D721Med (cell line): Measurements from ENCODE around the gene PSEN2.

ENCODE experiments used
- DNase-seq: peaks from one replicate; pipeline ENCODE4 v3.0.0; 2011; ENCODE audit warnings: low spot score; ENCODE audit not compliant: insufficient read length
- FAIRE-seq: peaks from 2 replicates; lab custom pipeline; 2011; peaks lifted over from hg19 to GRCh38; lab: Jason Lieb, UNC
- CTCF ChIP-seq: IDR thresholded peaks from 2 replicates; pipeline ENCODE4 v1.5.1; 2012; ENCODE audit warnings: mild to moderate bottlenecking, control low read depth; ENCODE audit not compliant: insufficient read depth; ENCODE audit errors: missing control alignments

Gene PSEN2

DNA sequence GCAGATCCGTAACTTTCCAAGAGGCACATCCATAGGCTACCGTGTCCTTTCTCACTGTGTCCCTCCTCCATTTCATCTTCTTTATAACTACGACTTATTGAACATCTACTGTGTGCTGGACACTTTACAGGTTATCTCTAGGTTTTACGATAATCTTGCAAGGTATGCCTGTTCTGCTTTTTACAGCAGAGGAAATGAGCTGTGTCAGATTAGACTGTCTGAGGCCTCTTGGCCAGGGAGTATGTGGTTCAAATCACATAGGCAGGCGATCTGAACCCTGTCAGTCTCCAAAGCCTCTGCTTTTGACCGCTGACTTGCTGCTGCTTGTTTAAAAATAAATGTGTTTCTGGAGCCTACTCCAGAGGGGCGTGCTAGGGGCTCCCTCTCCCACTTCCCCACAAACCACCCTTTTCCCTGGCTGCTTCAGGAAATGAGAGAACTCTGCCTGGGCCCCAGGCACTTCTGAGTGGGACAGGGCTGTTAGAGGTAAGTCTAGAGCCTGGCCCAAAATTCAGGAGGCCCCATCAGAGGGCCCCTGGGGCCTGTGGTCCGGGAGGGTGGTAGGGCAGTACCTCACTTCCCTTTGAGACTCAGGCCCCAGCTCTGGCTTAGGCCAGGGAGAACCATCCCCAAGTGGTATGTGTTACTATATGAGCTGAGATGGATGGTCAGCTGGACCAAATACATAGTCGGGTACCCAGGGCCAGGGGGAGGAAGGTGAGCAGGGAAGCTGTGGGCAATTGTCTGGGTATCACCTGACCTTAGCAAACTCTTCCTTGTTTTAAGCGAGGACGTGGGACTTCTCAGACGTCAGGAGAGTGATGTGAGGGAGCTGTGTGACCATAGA, 4.4 kb downstream of the PSEN2 start:
- FAIRE-seq (no peak), DNase-seq (no peak)
- TF ChIP-seq CTCF, result no peak

GRCh38 chr1:226875641-226876295, 5.4 kb downstream of the PSEN2 start:
- DNase-seq, result no peak
- TF ChIP-seq CTCF, result no peak
- FAIRE-seq, result no peak

GRCh38 chr1:226877669-226878068, 7.3 kb downstream of the PSEN2 start:
- no peak for TF ChIP-seq CTCF
- no peak for DNase-seq
- FAIRE-seq, result no peak

DNA sequence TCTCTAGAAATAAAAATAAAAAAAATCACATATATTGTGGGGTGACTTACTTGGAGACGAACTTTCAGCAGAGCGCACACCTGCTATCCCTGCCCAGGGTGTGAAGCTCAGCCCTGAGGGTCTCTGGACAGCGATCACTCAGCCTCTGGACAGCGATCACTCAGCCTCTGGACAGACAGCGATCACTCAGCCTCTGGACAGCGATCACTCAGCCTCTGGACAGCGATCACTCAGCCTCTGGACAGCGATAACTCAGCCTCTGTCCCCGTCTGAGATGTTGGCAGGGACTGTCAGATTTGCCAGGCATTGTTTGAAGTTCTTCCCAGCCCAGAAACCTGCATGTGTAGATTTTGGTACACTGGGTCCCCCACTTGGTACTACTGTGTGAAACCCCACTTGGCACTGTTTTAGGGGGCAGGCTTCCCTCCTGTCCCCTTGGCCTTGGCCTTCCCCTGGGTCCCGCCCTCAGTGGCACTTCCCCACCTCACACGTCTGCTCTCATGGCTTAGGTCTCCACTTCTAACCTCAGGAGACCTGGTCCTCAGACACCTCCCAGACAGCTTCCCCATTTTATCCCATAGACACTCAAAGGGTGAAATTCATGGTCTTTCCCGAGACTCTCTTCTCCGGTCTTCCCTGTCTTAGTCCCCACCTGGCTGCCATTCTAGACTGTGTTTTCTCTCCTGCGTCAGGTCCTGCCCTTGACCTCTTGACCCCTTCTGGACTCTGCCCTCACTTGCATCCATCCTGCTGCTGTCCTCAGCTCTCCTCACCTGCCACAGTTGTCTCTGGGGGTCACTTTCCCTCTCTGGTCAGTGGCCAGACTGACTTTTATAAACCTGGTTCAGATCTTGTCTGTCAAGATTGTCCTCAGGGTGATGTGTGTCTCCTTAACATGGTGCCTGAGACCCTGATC, 10.2 kb downstream of the PSEN2 start:
- TF ChIP-seq CTCF, result no peak
- FAIRE-seq, result no peak
- no peak for DNase-seq

DNA sequence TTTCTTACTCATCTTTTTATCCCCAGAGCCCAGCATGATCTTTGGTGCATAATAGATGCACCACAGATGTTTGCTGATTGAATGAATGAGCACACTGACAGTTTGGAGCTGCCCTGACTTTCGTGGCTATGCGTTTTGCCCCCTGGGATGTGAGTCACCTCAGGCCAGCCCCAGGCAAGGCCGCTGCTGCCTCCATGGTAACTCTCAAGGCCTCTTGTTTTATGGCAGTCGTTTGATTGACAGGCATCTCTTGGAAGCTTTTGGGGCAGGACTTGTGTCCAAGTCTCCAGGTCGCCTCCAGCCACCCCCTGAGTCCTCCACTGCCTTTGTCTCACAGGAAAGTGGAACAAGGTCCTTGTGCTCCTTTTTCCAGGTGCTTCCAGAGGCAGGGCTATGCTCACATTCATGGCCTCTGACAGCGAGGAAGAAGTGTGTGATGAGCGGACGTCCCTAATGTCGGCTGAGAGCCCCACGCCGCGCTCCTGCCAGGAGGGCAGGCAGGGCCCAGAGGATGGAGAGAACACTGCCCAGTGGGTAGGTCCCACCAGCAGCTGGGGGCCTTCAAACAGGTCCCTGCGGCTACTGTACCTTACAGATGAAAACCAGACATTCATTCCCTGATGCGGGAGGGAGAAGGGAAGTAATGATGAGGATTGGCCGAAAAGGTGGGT, 11.2 kb downstream of the PSEN2 start:
- no peak for TF ChIP-seq CTCF
- DNase-seq, result no peak
- no peak for FAIRE-seq

GRCh38 chr1:226882187-226882586, 11.8 kb downstream of the PSEN2 start:
- FAIRE-seq (no peak), DNase-seq (no peak)
- no peak for TF ChIP-seq CTCF
